Left renal cortex interstitium (tissue), 4 donors: ENCODE measurements around the gene RPS15. TPM values are rescaled to one million over a fixed set of nuclear protein-coding genes. Genes with fewer than 3 reads are reported as not detected.
"Not testable (repeated sequence)": the region's sequence is repeated elsewhere in the genome, so short reads cannot be mapped to it uniquely, and the experiment has no call there.

Source experiments
- DNase-seq, 4 donors: peaks; one replicate each; pipeline ENCODE4 v3.0.0-alpha.2; 2013; ENCODE audit warnings: low read depth in 4 of 4, low spot score in 2 of 4, missing footprints in 1 of 4
- polyA plus RNA-seq, 4 donors: library from polyadenylated mRNA; unstranded; fragments of 120-200 nt; gene quantifications; one replicate each; pipeline ENCODE4 v1.2.1, GENCODE V29; 2013; ENCODE audit not compliant: insufficient read length in 4 of 4

Gene RPS15
- polyA plus RNA-seq, 4 donors, result 623 to 1,048 (median 767) TPM

- no peak for DNase-seq
Measured at GRCh38 chr19:1466018-1466460, 27.8 kb downstream of the RPS15 start.

GRCh38 chr19:1466461-1467214 is 28.4 kb downstream of the RPS15 start:
- DNase-seq, result no peak

GRCh38 chr19:1467215-1467489 is 29.0 kb downstream of the RPS15 start:
- no peak for DNase-seq

- no peak for DNase-seq
Measured at GRCh38 chr19:1467490-1468273, 29.5 kb downstream of the RPS15 start.

DNA sequence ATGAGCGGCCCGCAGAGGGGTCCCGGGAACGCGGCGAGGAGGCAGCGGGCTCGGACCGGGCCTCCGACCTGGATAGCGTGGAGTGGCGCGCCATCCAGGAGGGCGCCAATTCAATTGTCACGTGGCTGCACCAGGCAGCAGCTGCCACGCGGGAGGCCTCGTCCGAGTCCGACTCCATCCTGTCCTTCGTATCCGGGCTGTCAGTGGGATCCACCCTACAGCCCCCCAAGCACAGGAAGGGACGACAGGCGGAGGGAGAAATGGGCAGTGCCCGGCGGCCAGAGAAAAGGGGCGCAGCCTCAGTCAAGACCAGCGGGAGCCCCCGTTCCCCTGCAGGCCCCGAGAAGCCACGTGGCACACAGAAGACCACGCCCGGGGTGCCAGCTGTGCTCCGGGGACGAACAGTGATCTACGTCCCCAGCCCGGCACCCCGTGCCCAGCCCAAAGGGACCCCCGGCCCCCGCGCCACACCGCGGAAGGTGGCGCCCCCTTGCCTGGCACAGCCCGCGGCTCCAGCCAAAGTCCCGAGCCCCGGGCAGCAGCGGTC is 30.2 kb downstream of the RPS15 start:
- no peak for DNase-seq

GRCh38 chr19:1468821-1469254 is 30.6 kb downstream of the RPS15 start:
- no peak for DNase-seq

GRCh38 chr19:1469255-1470054 is 31.3 kb downstream of the RPS15 start:
- no peak for DNase-seq

DNA sequence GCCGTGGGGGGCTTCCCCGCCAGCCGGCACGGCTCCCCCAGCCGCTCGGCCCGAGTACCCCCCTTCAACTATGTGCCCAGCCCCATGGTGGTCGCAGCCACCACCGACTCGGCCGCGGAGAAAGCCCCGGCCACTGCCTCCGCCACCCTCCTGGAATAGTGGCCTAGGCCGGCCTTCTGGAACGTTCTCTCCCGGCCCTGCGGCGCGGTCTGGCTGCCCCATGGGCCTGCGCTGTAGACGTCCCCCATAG is 31.8 kb downstream of the RPS15 start:
- no peak for DNase-seq

GRCh38 chr19:1470305-1471009 is 32.3 kb downstream of the RPS15 start:
- no peak for DNase-seq

DNA sequence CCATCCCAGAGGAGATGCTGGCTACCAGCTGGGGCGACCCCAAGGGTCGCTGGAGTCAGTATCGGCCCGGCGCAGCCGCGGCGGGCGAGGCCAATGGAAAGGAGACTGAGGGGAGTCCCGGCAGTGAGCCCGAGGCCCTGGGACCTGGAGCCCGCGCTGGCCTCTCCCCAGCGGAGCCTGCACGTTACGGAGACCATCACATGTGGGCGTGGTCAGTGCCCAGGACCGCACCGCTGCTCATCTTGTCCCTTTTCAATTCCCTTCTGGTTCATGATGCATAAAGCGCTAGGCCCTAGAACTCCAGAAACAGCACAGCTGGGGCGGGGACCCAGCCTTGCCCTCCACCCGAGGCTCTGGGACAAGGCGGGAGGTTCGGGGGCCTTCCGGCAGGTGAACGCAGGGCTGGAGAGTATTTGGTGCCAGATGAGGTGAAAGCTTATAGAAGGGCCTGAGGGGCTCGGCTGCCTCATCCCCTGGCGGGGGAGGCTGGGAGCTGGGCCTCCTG is 32.9 kb downstream of the RPS15 start:
- DNase-seq, result no peak

- DNase-seq, result no peak
Measured at GRCh38 chr19:1471515-1472160, 33.4 kb downstream of the RPS15 start.

- no peak for DNase-seq
Measured at GRCh38 chr19:1472231-1473084, 34.3 kb downstream of the RPS15 start.

- no peak for DNase-seq
Measured at GRCh38 chr19:1473085-1473851, 35.1 kb downstream of the RPS15 start.

DNA sequence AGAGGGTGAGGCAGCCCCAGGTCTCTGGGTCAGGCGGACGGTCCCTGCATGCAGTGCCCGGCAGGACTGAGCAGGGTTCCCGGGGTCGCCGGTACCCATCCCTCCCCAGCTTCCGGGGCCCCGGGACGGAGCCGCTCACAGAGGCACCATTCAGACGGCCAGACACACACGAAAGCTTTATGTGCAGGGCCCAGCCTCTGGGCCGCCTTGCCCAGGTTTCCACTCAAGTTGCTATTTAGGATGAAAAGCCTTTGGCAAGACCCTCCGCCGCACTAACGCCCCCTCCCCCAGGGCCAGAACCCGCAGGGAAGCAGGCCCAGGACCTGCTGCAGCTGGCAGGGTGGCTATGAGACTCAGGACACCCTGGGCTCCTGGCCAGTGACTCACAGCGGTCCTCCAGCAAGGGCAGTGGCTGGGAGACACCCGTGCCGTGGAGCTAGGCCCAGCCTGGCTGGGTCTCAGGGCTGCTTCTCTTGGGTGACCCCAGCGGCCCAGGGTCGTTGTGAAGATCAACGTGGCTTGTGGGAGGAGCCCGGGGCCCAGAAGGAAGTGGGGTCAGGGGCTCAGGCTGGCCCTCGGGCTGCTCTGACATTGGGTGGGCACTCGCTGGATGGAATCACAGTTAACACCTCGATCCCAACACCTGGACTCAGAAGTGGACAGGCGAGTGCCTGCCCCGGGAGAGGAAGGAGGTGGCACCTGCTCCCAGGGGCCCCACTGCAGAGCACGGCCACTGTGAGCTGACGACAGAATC is 36.0 kb downstream of the RPS15 start:
- DNase-seq, result no peak

GRCh38 chr19:1474765-1475351 is 36.7 kb downstream of the RPS15 start:
- no peak for DNase-seq

DNA sequence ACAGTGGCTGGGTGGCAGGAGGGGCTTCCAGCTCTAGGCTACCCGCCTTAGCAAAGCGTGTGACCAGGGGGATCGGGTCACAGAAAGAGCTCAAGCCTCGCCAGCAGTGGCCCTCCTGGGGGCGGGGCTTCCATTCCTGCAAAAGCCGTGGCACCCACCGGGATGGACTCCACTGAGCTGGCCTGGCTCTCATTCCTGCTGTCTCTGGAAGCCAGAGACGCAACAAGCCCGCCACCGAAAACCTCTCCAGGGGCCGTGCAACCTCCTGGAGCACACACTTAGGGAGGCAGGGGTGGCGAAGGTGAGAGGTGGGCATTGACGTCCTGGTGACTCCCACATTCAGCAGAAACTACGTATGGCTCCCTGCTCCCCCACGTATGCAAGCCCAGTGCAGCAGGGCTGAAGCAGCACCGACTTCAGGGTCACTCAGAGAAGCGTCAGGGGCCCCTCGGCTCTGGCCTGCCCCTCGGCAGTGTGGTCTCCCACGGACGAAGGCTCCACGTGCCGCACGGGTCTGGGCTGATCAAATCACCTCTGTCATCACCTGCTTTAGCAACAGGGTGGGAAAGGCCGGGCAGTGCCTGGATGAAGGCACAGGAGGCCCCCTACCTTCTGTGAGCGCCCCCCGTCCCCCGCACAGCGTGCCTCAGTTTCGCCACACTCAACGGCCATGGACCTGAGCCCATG is 37.7 kb downstream of the RPS15 start:
- DNase-seq, result no peak

- DNase-seq, result not testable (repeated sequence)
Measured at GRCh38 chr19:1477056-1477455, 38.9 kb downstream of the RPS15 start.
